SK-N-SH (cell line): ENCODE measurements around the gene BAIAP2. TPM values are rescaled to one million over a fixed set of nuclear protein-coding genes. Genes with fewer than 3 reads are reported as not detected.

Experiments used
- CTCF ChIA-PET: fragments of 300-600, 350-600 bp; formaldehyde crosslinking; extraction: SDS; loops from one replicate; lab custom pipeline; 2021; lab: Yijun Ruan, JAX
- POLR2A ChIA-PET: fragments of 350-600 bp; sonication (Branson Sonifier 250); formaldehyde crosslinking; extraction: SDS; loops from one replicate; lab custom pipeline; 2020; ENCODE audit warnings: antibody characterized with exemption, inconsistent platforms; lab: Yijun Ruan, JAX
- DNase-seq: peaks from one replicate; pipeline ENCODE4 v3.0.0; 2012
- H2AFZ ChIP-seq: fragments of 200-600 bp; sonication (generic); 2 replicates; pipeline ENCODE4 v1.8.1; 2016; ENCODE audit warnings: antibody characterized with exemption, mild to moderate bottlenecking, low read depth
- H3F3A ChIP-seq: fragments of 200-600 bp; sonication (generic); replicated peaks from 2 replicates; pipeline ENCODE3; 2016; ENCODE audit warnings: antibody characterized with exemption, mild to moderate bottlenecking; ENCODE audit not compliant: insufficient read depth
- H3K27ac ChIP-seq, 2 experiments: fragments of 200-500 bp in 1 of 2; fragments of 200-600 bp in 1 of 2; sonication (Bioruptor generic) in 1 of 2; sonication (generic), shearing (Covaris generic) in 1 of 2; 2 replicates each; pipeline versions ENCODE4 v1.5.1 to v1.6.1; 2014 to 2016; ENCODE audit warnings: low read depth in 2 of 2, inconsistent platforms in 1 of 2, low read length in 1 of 2, mild to moderate bottlenecking in 1 of 2, mixed read lengths in 1 of 2
- H3K27me3 ChIP-seq: fragments of 200-600 bp; sonication (generic), shearing (Covaris generic); 2 replicates; pipeline ENCODE4 v1.6.1; 2016; ENCODE audit warnings: mixed run types; ENCODE audit not compliant: insufficient read depth
- H3K36me3 ChIP-seq, 2 experiments: fragments of 200-500 bp in 1 of 2; fragments of 200-600 bp in 1 of 2; sonication (Bioruptor generic) in 1 of 2; sonication (generic) in 1 of 2; replicated peaks in 1 of 2; 2 replicates each; pipeline versions ENCODE3 to v1.5.1; 2014 to 2016; ENCODE audit warnings: low read length in 1 of 2, mild to moderate bottlenecking in 1 of 2; ENCODE audit not compliant: insufficient read depth in 2 of 2, control insufficient read depth in 1 of 2
- H3K4me1 ChIP-seq, 2 experiments: fragments of 200-500 bp in 1 of 2; fragments of 200-600 bp in 1 of 2; sonication (Bioruptor generic) in 1 of 2; sonication (generic), shearing (Covaris generic) in 1 of 2; 2 replicates each; pipeline versions ENCODE4 v1.5.1 to v1.6.1; 2014 to 2016; ENCODE audit warnings: low read depth in 1 of 2, low read length in 1 of 2, mixed run types in 1 of 2; ENCODE audit not compliant: insufficient read depth in 2 of 2, control insufficient read depth in 1 of 2
- H3K4me2 ChIP-seq: fragments of 200-600 bp; sonication (generic), shearing (Covaris generic); 2 replicates; pipeline ENCODE4 v1.6.1; 2017; ENCODE audit warnings: mixed run types
- H3K4me3 ChIP-seq, 2 experiments: fragments of 200-500 bp in 1 of 2; fragments of 200-600 bp in 1 of 2; sonication (Bioruptor generic) in 1 of 2; sonication (generic), shearing (Covaris generic) in 1 of 2; 2 replicates each; pipeline versions ENCODE4 v1.5.1 to v1.8.1; 2014 to 2016; ENCODE audit warnings: low read depth in 2 of 2, inconsistent platforms in 1 of 2, low read length in 1 of 2, mild to moderate bottlenecking in 1 of 2, mixed read lengths in 1 of 2, moderate library complexity in 1 of 2
- H3K79me2 ChIP-seq: fragments of 200-600 bp; sonication (generic); 2 replicates; pipeline ENCODE4 v1.8.1; 2017; ENCODE audit warnings: mild to moderate bottlenecking; ENCODE audit not compliant: insufficient read depth
- H3K9ac ChIP-seq: fragments of 200-600 bp; sonication (generic); 2 replicates; pipeline ENCODE4 v1.6.1; 2017; ENCODE audit warnings: mixed run types
- H3K9me2 ChIP-seq: fragments of 200-600 bp; sonication (generic); 2 replicates; pipeline ENCODE4 v1.6.1; 2017; ENCODE audit warnings: mixed run types
- H3K9me3 ChIP-seq: fragments of 200-600 bp; sonication (generic); 2 replicates; pipeline ENCODE4 v1.6.1; 2017; ENCODE audit warnings: mixed run types, mild to moderate bottlenecking, moderate library complexity
- H4K20me1 ChIP-seq: fragments of 200-600 bp; sonication (generic); 2 replicates; pipeline ENCODE4 v1.6.1; 2017; ENCODE audit warnings: mild to moderate bottlenecking, mixed run types; ENCODE audit not compliant: insufficient read depth
- CHD2 ChIP-seq: fragments of 150-350 bp; IDR thresholded peaks from 2 replicates; pipeline ENCODE4 v1.6.1; 2018; ENCODE audit warnings: low read length; ENCODE audit not compliant: partially characterized antibody
- ELF1 ChIP-seq: IDR thresholded peaks from 2 replicates; pipeline ENCODE4 v1.4.0; 2012
- FOSL2 ChIP-seq: IDR thresholded peaks from 2 replicates; pipeline ENCODE4 v1.4.0; 2012; ENCODE audit warnings: low read depth, mild to moderate bottlenecking, moderate library complexity, borderline replicate concordance
- FOXJ3 ChIP-seq: sonication (generic); formaldehyde crosslinking; IDR thresholded peaks from 2 replicates; pipeline ENCODE4 v1.5.1; 2020; ENCODE audit warnings: mild to moderate bottlenecking, missing genetic modification reagents
- GABPA ChIP-seq: IDR thresholded peaks from 2 replicates; pipeline ENCODE4 v1.4.0; 2012; ENCODE audit warnings: low read depth, mild to moderate bottlenecking
- GATA2 ChIP-seq: sonication (generic); formaldehyde crosslinking; IDR thresholded peaks from 2 replicates; pipeline ENCODE4 v1.5.0; 2020; ENCODE audit warnings: mild to moderate bottlenecking, missing genetic modification reagents
- IRF3 ChIP-seq: fragments of 150-350 bp; IDR thresholded peaks from 2 replicates; pipeline ENCODE4 v1.6.1; 2016; ENCODE audit warnings: mild to moderate bottlenecking, low read depth, low read length
- JUND ChIP-seq: IDR thresholded peaks from 2 replicates; pipeline ENCODE4 v1.4.0; 2012
- MAX ChIP-seq: IDR thresholded peaks from 2 replicates; pipeline ENCODE4 v1.4.0; 2012; ENCODE audit warnings: low read depth
- MEF2A ChIP-seq: IDR thresholded peaks from 2 replicates; pipeline ENCODE4 v1.4.0; 2012; ENCODE audit warnings: low read depth, borderline replicate concordance
- POLR2AphosphoS5 ChIP-seq: IDR thresholded peaks from 2 replicates; pipeline ENCODE4 v1.6.1; 2012; ENCODE audit warnings: low read depth, low read length
- TAF1 ChIP-seq: IDR thresholded peaks from 2 replicates; pipeline ENCODE4 v1.6.1; 2012; ENCODE audit warnings: low read depth, mild to moderate bottlenecking, low read length, moderate library complexity, borderline replicate concordance
- TEAD4 ChIP-seq: IDR thresholded peaks from 2 replicates; pipeline ENCODE4 v1.4.0; 2012; ENCODE audit warnings: mild to moderate bottlenecking, borderline replicate concordance; ENCODE audit not compliant: insufficient read depth
- USF2 ChIP-seq: fragments of 150-350 bp; IDR thresholded peaks from 2 replicates; pipeline ENCODE4 v1.6.1; 2017; ENCODE audit warnings: antibody characterized with exemption, low read length, low read depth, borderline replicate concordance
- YY1 ChIP-seq: IDR thresholded peaks from 2 replicates; pipeline ENCODE4 v1.4.0; 2012; ENCODE audit warnings: low read depth, mild to moderate bottlenecking
- whole genome bisulfite sequencing: methylation state at CpG from one replicate; pipeline ENCODE4 v1.1.6; 2017; ENCODE audit warnings: low lambda C conversion rate; 5-methylcytosine and 5-hydroxymethylcytosine counted together
- polyA plus RNA-seq, 3 experiments: library from polyadenylated mRNA; depleted of rRNA; stranded (reverse); fragments of >200 nt; gene quantifications; 2 replicates each; pipeline ENCODE4 v1.2.3, GENCODE V29; 2012

BAIAP2 gene
- polyA plus RNA-seq, 1 of the 3 experiments (the other 2 are of a cell fraction), result 19.8 TPM

GRCh38 chr17:81132770-81133723, 98.1 kb downstream of the BAIAP2 start:
- H3K4me1 ChIP-seq, result peaks cover 0 to 4% of the 10 kb centered on the region in 2 experiments; a peak in 1 of 4 replicates
- no peaks in the 10 kb centered on the region for H3K79me2 ChIP-seq
- no peak overlapping the region for H2AFZ ChIP-seq
- WGBS, result 81% methylated on average over 16 of the region's 22 CpGs
- POLR2A ChIA-PET, result interaction anchor here (0.8 to 1.5 kb wide), 2 partner anchors 10 kb away, joined by 3 to 4 read pairs; no protein-coding TSS in a partner anchor
- no peaks in the 10 kb centered on the region for H3K36me3 ChIP-seq
- no peak overlapping the region for H3K4me2 ChIP-seq
- H3K9ac ChIP-seq, result no peak overlapping the region
- no peaks in the 10 kb centered on the region for H3K9me3 ChIP-seq
- peaks cover 2% of the 10 kb centered on the region; the same call in 1 of the 2 replicates for H3K27me3 ChIP-seq
- no peaks in the 10 kb centered on the region for H4K20me1 ChIP-seq
- H3F3A ChIP-seq, result peaks cover 4% of the 10 kb centered on the region
- no peak overlapping the region for H3K27ac ChIP-seq
- CTCF ChIA-PET, result interaction anchor here (0.7 to 3.4 kb wide), 8 partner anchors 10 to 377 kb away, joined by 3 to 28 read pairs (median 5); no protein-coding TSS in a partner anchor
- H3K9me2 ChIP-seq, result no peaks in the 10 kb centered on the region
- DNase-seq, result no peak
- H3K4me3 ChIP-seq, result no peak overlapping the region
- TF ChIP-seq MEF2A (no peak), MAX (no peak), TAF1 (no peak), GATA2 (CRISPR knock-in tag) (no peak), FOXJ3 (CRISPR knock-in tag) (no peak)

GRCh38 chr17:81134064-81134781, 99.3 kb downstream of the BAIAP2 start:
- TF ChIP-seq GABPA, result no peak
- TF ChIP-seq FOSL2, result no peak
- no peak for TF ChIP-seq JUND
- no peak for TF ChIP-seq MEF2A
- no peak for TF ChIP-seq CHD2
- TF ChIP-seq TEAD4, result no peak
- TF ChIP-seq YY1, result no peak
- no peak for TF ChIP-seq POLR2AphosphoS5
- TF ChIP-seq USF2, result no peak
- TF ChIP-seq IRF3, result no peak
- no peak for TF ChIP-seq ELF1
- Histone ChIP-seq H3K27me3 (no peaks in the 10 kb centered on the region), H3K4me1 (peaks cover 0 to 4% of the 10 kb centered on the region in 2 experiments; a peak in 1 of 4 replicates), H3F3A (peaks cover 12% of the 10 kb centered on the region), H3K4me2 (no peak overlapping the region), H2AFZ (no peak overlapping the region), H3K9ac (no peak overlapping the region), H4K20me1 (no peaks in the 10 kb centered on the region), H3K79me2 (no peaks in the 10 kb centered on the region), H3K27ac (no peak overlapping the region), H3K9me3 (no peaks in the 10 kb centered on the region), H3K9me2 (no peaks in the 10 kb centered on the region), H3K4me3 (no peak overlapping the region), H3K36me3 (no peaks in the 10 kb centered on the region)
- DNase-seq, result no peak
- ChIA-PET POLR2A (no interaction called here), CTCF (interaction anchor here (0.6 to 3.4 kb wide), 13 partner anchors 8 to 119 kb away, joined by 3 to 24 read pairs (median 4); no protein-coding TSS in a partner anchor)
- WGBS, result 79% methylated on average over 26 of the region's 28 CpGs
